ENCODE measurements around the gene TM2D3. TPM values are rescaled to one million over a fixed set of nuclear protein-coding genes. Genes with fewer than 3 reads are reported as not detected.

The TM2D3 gene
- total RNA-seq, 4 donors from 2014 or later = 35.5 to 50.5 (median 40.5) TPM

DNA sequence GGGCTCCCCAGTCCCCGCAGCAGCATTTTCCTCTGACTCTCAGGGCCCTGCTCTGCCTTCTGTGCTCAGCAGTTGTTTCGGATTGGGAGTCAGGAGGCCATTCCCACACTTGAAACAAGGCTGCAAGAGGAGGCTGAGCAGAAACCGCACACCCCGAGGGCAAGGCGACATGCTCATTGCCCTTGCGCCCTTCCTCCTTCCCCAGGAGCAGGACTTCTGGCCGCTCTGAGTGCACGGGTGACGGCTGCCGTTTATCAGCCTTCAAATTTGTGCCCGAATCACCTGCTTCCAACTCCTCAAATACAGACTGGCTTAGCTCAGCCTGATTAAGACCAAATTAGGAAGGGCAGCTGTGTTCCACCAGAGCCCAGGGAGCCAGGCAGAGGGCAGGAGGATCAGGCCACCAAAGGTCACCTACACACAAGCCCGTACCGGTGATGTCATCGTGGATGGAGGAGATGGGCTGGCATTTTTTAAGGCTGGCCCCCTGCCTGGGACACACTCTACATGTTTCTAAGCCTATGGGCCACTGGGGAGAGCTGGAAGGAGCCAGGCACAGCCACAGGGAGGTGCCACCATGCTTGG lies 38.1 kb downstream of the TM2D3 start:
- peaks cover 38 to 48% (median 43%) of the 10 kb centered on the region in 4 donors for H3K4me1 ChIP-seq
- no peaks in the 10 kb centered on the region for H3K27me3 ChIP-seq
- peak overlapping the region; percentile 43 to 74 (median 56) for H3K27ac ChIP-seq (replicated peaks in 1 of 4)
- TF ChIP-seq POLR2AphosphoS5 (IDR thresholded peaks at IDR 0.05) = no peak
- TF ChIP-seq, protein P1, sequence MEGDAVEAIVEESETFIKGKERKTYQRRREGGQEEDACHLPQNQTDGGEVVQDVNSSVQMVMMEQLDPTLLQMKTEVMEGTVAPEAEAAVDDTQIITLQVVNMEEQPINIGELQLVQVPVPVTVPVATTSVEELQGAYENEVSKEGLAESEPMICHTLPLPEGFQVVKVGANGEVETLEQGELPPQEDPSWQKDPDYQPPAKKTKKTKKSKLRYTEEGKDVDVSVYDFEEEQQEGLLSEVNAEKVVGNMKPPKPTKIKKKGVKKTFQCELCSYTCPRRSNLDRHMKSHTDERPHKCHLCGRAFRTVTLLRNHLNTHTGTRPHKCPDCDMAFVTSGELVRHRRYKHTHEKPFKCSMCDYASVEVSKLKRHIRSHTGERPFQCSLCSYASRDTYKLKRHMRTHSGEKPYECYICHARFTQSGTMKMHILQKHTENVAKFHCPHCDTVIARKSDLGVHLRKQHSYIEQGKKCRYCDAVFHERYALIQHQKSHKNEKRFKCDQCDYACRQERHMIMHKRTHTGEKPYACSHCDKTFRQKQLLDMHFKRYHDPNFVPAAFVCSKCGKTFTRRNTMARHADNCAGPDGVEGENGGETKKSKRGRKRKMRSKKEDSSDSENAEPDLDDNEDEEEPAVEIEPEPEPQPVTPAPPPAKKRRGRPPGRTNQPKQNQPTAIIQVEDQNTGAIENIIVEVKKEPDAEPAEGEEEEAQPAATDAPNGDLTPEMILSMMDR (IDR thresholded peaks at IDR 0.05) = no peak
- no peak for TF ChIP-seq POLR2A (IDR thresholded peaks at IDR 0.05; ENCODE audit: low read depth)
- no peak for TF ChIP-seq EP300 (IDR thresholded peaks at IDR 0.05)
- H3K9me3 ChIP-seq = no peaks in the 10 kb centered on the region
- no peak overlapping the region for H3K4me3 ChIP-seq
- intact Hi-C loops (cut with DNase I) = no loop called here
- H3K36me3 ChIP-seq = no peaks in the 10 kb centered on the region
- WGBS = 86% methylated on average over 1 of the region's 14 CpGs
- no peak for DNase-seq (ENCODE audit: extremely low spot score)

DNA sequence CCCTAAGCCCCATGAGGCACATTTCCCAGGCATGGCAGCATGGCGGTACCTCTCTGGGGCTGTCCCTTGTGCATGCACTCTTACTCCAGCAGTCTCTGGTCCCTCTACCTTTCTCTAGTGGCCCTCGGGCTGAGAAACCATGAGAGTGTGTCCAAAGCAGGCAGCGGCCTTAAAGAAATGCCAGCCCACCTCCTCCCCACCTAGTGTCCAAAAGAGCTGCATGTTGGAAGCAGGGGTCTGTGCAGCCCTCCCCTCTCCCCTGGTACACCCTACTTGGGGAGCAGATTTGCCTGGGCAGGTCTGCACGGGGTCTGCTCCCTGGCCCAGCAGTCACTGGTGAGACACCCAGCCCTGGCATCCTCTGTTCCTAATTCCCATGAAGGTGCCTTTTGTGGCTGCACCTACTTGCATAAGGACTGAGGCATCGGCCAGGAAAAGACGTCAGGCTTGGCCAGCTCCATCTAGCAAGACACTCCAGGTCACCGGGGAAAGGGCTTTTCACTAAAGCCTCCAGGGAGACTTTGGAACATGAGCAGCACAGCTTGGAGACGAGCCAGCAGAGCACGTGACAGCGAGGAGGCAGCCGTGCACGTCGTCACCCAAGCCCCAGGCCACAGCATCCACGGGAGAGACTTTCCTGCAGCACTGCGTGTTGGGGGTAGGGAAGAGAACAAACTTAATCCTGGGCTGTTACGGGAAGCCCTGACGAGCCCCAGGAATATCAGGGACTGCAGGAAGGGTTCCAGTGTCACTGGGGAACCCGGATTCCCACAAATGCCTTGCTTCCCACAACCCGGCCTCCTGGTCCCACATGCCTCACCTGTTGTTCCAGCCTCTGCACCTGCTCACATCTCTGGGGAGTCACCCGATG lies 38.8 kb downstream of the TM2D3 start:
- peaks cover 38 to 48% (median 43%) of the 10 kb centered on the region in 4 donors for H3K4me1 ChIP-seq
- H3K27ac ChIP-seq (replicated peaks in 1 of 4) = peak overlapping the region; percentile 45 to 74 (median 60)

DNA sequence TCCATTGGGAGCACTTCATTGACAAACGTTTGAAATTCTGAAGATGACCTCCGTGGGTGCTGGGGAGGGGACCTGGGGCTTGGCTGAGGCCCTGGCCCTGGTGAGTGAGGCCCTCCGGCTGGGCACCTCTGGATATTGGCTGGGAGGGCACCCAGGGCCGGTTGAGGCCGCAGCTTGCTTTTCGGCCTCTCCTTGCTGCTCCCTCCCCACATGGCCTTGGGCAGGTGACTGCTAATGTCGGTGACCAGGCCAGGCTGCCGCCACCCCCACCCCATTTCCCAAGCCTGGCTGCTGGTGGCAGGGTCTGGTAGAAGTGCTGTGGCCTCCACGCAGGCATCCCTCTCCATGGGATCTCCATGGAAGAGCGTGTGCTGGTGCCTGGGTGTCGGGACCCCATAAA lies 39.5 kb downstream of the TM2D3 start:
- H3K27me3 ChIP-seq = no peaks in the 10 kb centered on the region
- no peak overlapping the region for H3K4me3 ChIP-seq
- H3K4me1 ChIP-seq = peaks cover 38 to 48% (median 43%) of the 10 kb centered on the region in 4 donors
- intact Hi-C loops (cut with DNase I) = no loop called here
- no peaks in the 10 kb centered on the region for H3K9me3 ChIP-seq
- no peak for TF ChIP-seq POLR2A (IDR thresholded peaks at IDR 0.05; ENCODE audit: low read depth)
- no peak for TF ChIP-seq POLR2AphosphoS5 (IDR thresholded peaks at IDR 0.05)
- TF ChIP-seq EP300 (IDR thresholded peaks at IDR 0.05) = no peak
- TF ChIP-seq, protein P1 (IDR thresholded peaks at IDR 0.05) = no peak
- no peak for DNase-seq (ENCODE audit: extremely low spot score)
- H3K27ac ChIP-seq (replicated peaks in 1 of 4) = peak overlapping the region in 3 of 4 donors; percentile 52 to 74 (median 68)
- no peaks in the 10 kb centered on the region for H3K36me3 ChIP-seq
- WGBS = 88% methylated on average over 4 of the region's 11 CpGs

More for the DNA sequence above, 38.8 kb downstream of the TM2D3 start:
- DNase-seq (ENCODE audit: extremely low spot score) = no peak
- WGBS = 44% methylated on average over 17 of the region's 20 CpGs
- no peaks in the 10 kb centered on the region for H3K9me3 ChIP-seq
- H3K27me3 ChIP-seq = no peaks in the 10 kb centered on the region
- intact Hi-C loops (cut with DNase I) = no loop called here
- TF ChIP-seq, protein P1 (IDR thresholded peaks at IDR 0.05) = no peak
- TF ChIP-seq POLR2AphosphoS5 (IDR thresholded peaks at IDR 0.05) = peak; percentile 23 to 68
- H3K36me3 ChIP-seq = no peaks in the 10 kb centered on the region
- H3K4me3 ChIP-seq = no peak overlapping the region

- no peaks in the 10 kb centered on the region for H3K27me3 ChIP-seq
- no peaks in the 10 kb centered on the region for H3K36me3 ChIP-seq
- WGBS = 91% methylated on average over 10 of the region's 10 CpGs
- intact Hi-C loops (cut with DNase I) = no loop called here
- no peak for TF ChIP-seq POLR2AphosphoS5 (IDR thresholded peaks at IDR 0.05)
- TF ChIP-seq POLR2A (IDR thresholded peaks at IDR 0.05; ENCODE audit: low read depth) = no peak
- TF ChIP-seq, protein P1 (IDR thresholded peaks at IDR 0.05) = no peak
- no peak for TF ChIP-seq EP300 (IDR thresholded peaks at IDR 0.05)
- H3K4me1 ChIP-seq = peaks cover 37 to 46% (median 43%) of the 10 kb centered on the region in 4 donors
- DNase-seq (ENCODE audit: extremely low spot score) = no peak
- H3K4me3 ChIP-seq = no peak overlapping the region
- H3K27ac ChIP-seq (replicated peaks in 1 of 4) = no peak overlapping the region
- no peaks in the 10 kb centered on the region for H3K9me3 ChIP-seq
Observed at GRCh38 chr15:101611580-101612299, 40.4 kb downstream of the TM2D3 start.

Measured in esophagus muscularis mucosa (tissue), 4 donors.